Trophoblast cell (in vitro differentiated cells and primary cell): ENCODE measurements around the gene UBE3A.

Source experiments
- DNase-seq, 2 donors: peaks; one replicate each; pipeline ENCODE4 v3.0.0-alpha.2; 2016
- H2AFZ ChIP-seq: 2 replicates; pipeline ENCODE4 v1.6.1; 2013; ENCODE audit warnings: low read length, moderate library complexity, mild to moderate bottlenecking; ENCODE audit not compliant: insufficient read depth, poor library complexity
- H2AK5ac ChIP-seq: 2 replicates; pipeline ENCODE4 v1.6.1; 2013; ENCODE audit warnings: mild to moderate bottlenecking, low read length
- H2BK120ac ChIP-seq: 2 replicates; pipeline ENCODE4 v1.6.1; 2013; ENCODE audit warnings: low read length, mild to moderate bottlenecking, moderate library complexity; ENCODE audit not compliant: insufficient read depth, poor library complexity
- H2BK12ac ChIP-seq: 2 replicates; pipeline ENCODE4 v1.6.1; 2013; ENCODE audit warnings: mild to moderate bottlenecking, low read length, moderate library complexity
- H2BK5ac ChIP-seq: 2 replicates; pipeline ENCODE4 v1.6.1; 2013; ENCODE audit warnings: low read length, low read depth, moderate library complexity, mild to moderate bottlenecking; ENCODE audit not compliant: poor library complexity
- H3K14ac ChIP-seq: 2 replicates; pipeline ENCODE4 v1.6.1; 2013; ENCODE audit warnings: mild to moderate bottlenecking, low read length
- H3K18ac ChIP-seq: 2 replicates; pipeline ENCODE4 v1.6.1; 2013; ENCODE audit warnings: mild to moderate bottlenecking, low read length
- H3K23ac ChIP-seq: 2 replicates; pipeline ENCODE4 v1.6.1; 2013; ENCODE audit warnings: low read length
- H3K27ac ChIP-seq: 2 replicates; pipeline ENCODE4 v1.5.1; 2013; ENCODE audit warnings: low read depth, mild to moderate bottlenecking, inconsistent platforms, low read length, moderate library complexity
- H3K27me3 ChIP-seq: 2 replicates; pipeline ENCODE4 v1.6.1; 2013; ENCODE audit warnings: inconsistent platforms, mild to moderate bottlenecking, low read length, moderate library complexity; ENCODE audit not compliant: insufficient read depth
- H3K36me3 ChIP-seq, 2 experiments: 1 replicate in 1 of 2; 2 replicates in 1 of 2; pipeline ENCODE4 v1.6.1; 2013; ENCODE audit warnings: low read length in 2 of 2, mild to moderate bottlenecking in 2 of 2, moderate library complexity in 1 of 2; ENCODE audit not compliant: insufficient read depth in 2 of 2, control insufficient read depth in 1 of 2
- H3K4ac ChIP-seq: 2 replicates; pipeline ENCODE4 v1.6.1; 2013; ENCODE audit warnings: low read depth, mild to moderate bottlenecking, low read length, moderate library complexity
- H3K4me1 ChIP-seq, 2 experiments: 1 replicate in 1 of 2; 2 replicates in 1 of 2; pipeline ENCODE4 v1.6.1; 2013; ENCODE audit warnings: low read length in 2 of 2, mild to moderate bottlenecking in 2 of 2, moderate library complexity in 1 of 2; ENCODE audit not compliant: insufficient read depth in 2 of 2, control insufficient read depth in 1 of 2
- H3K4me2 ChIP-seq: 2 replicates; pipeline ENCODE4 v1.6.1; 2013; ENCODE audit warnings: inconsistent platforms, mild to moderate bottlenecking, low read length, moderate library complexity
- H3K4me3 ChIP-seq: 2 replicates; pipeline ENCODE4 v1.5.1; 2013; ENCODE audit warnings: mild to moderate bottlenecking, low read depth, low read length, inconsistent platforms
- H3K79me1 ChIP-seq: one replicate; pipeline ENCODE4 v1.6.1; 2013; ENCODE audit warnings: low read length
- H3K79me2 ChIP-seq: 2 replicates; pipeline ENCODE4 v1.6.1; 2013; ENCODE audit warnings: low read length, mild to moderate bottlenecking; ENCODE audit not compliant: control insufficient read depth, insufficient read depth, poor library complexity
- H3K9ac ChIP-seq: 2 replicates; pipeline ENCODE4 v1.6.1; 2013; ENCODE audit warnings: mild to moderate bottlenecking, low read length
- H3K9me3 ChIP-seq: 2 replicates; pipeline ENCODE4 v1.6.1; 2013; ENCODE audit warnings: low read depth, mild to moderate bottlenecking, control low read depth, inconsistent platforms, low read length; ENCODE audit not compliant: insufficient read depth
- H4K12ac ChIP-seq: 2 replicates; pipeline ENCODE4 v1.6.1; 2013; ENCODE audit warnings: low read depth, mild to moderate bottlenecking, low read length, moderate library complexity
- H4K8ac ChIP-seq: 2 replicates; pipeline ENCODE4 v1.6.1; 2013; ENCODE audit warnings: low read depth, mild to moderate bottlenecking, low read length, moderate library complexity
- H4K91ac ChIP-seq: one replicate; pipeline ENCODE4 v1.6.1; 2013; ENCODE audit warnings: low read depth, mild to moderate bottlenecking, low read length, moderate library complexity
- WGBS: extraction: QIAGEN DNeasy Blood & Tissue Kit; methylation state at CpG from one replicate; pipeline ENCODE4 v1.1.7; 2013; ENCODE audit warnings: missing lambda C conversion rate; ENCODE audit not compliant: insufficient read length, insufficient coverage; ENCODE audit errors: extremely low coverage; 5-methylcytosine and 5-hydroxymethylcytosine counted together

Gene UBE3A

DNA sequence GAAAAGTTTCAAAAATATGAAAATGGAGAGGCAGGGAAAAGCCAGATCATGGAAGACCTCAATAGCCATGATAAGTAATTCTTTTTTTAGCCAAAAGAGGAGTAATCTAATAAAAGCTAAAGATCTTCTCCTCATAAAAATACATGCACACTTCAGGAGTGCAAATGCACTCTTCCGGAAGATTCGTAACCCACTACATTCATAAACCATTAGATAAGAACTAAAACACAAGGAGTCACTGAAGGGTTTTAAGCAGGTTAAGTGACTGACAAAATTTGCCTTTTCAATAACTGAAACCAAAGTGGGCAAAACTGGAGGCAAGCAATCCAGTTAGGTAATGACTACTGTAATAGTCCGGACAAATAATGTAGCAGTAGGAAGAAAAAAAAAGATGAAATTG lies 46.0 kb downstream of the UBE3A start:
- no peak overlapping the region for H3K4ac ChIP-seq
- H3K4me1 ChIP-seq, result no peaks in the 10 kb centered on the region
- H3K14ac ChIP-seq, result no peak overlapping the region
- no peak overlapping the region for H2AK5ac ChIP-seq
- no peak overlapping the region for H4K12ac ChIP-seq
- H3K9me3 ChIP-seq, result no peaks in the 10 kb centered on the region
- H2BK5ac ChIP-seq, result no peak overlapping the region
- no peak overlapping the region for H2AFZ ChIP-seq
- DNase-seq, result no peak
- WGBS, result no CpG with 5 or more reads among the region's 3 CpGs
- no peaks in the 10 kb centered on the region for H3K27me3 ChIP-seq
- H4K8ac ChIP-seq, result no peak overlapping the region
- no peak overlapping the region for H3K18ac ChIP-seq
- H2BK120ac ChIP-seq, result no peak overlapping the region
- H3K79me2 ChIP-seq, result peaks cover 1% of the 10 kb centered on the region
- no peak overlapping the region for H3K23ac ChIP-seq
- H2BK12ac ChIP-seq, result no peak overlapping the region
- no peak overlapping the region for H3K9ac ChIP-seq
- no peak overlapping the region for H4K91ac ChIP-seq
- H3K4me2 ChIP-seq, result no peak overlapping the region
- H3K79me1 ChIP-seq, result no peaks in the 10 kb centered on the region
- H3K36me3 ChIP-seq, result no peaks in the 10 kb centered on the region
- no peak overlapping the region for H3K27ac ChIP-seq
- no peak overlapping the region for H3K4me3 ChIP-seq

DNA sequence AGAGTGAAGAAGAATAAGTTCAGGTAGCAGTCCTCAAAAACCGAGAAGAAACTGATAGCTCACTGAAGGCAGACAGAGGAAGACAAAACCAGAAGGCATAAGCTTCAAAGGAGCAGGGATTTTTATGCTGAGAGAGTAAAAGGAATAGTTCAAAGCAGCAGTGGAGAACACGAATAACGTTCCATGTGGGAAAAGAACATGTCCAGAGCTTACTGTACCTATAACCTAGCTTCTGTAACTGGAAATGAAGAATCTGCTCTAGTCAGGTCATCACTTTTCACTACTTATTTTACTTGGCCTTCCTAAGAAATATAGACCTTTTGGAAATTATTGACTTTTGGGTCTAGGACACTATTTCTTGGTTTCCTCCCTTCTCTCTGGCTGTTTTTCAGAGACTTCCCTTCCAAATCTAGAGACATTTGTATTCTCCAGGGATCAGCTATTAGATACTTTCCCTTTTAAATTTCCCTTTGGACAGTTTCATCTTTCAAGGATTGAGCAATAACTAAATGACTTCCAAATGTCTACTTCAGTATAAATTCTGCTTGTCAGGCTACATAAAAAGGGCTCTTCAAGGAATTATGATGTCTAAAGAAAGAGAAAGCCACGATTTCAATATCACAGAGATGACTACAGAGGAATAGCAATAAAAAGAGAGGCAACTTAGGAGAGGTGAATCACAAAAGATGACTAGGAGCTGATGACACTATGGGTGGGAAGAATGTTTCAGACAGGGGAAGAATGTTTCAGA lies 46.7 kb downstream of the UBE3A start:
- H3K79me2 ChIP-seq, result peaks cover 1% of the 10 kb centered on the region
- H3K4me2 ChIP-seq, result no peak overlapping the region
- no peak overlapping the region for H3K23ac ChIP-seq
- no peak overlapping the region for H3K14ac ChIP-seq
- H2AK5ac ChIP-seq, result no peak overlapping the region
- H3K9ac ChIP-seq, result no peak overlapping the region
- H3K9me3 ChIP-seq, result no peaks in the 10 kb centered on the region
- no peak overlapping the region for H4K8ac ChIP-seq
- no CpG with 5 or more reads among the region's 4 CpGs for WGBS
- H3K4ac ChIP-seq, result no peak overlapping the region
- H2BK120ac ChIP-seq, result no peak overlapping the region
- no peak overlapping the region for H4K12ac ChIP-seq
- no peaks in the 10 kb centered on the region for H3K79me1 ChIP-seq
- H2BK5ac ChIP-seq, result no peak overlapping the region
- H3K27me3 ChIP-seq, result no peaks in the 10 kb centered on the region
- no peaks in the 10 kb centered on the region for H3K36me3 ChIP-seq
- no peak overlapping the region for H3K18ac ChIP-seq
- H2BK12ac ChIP-seq, result no peak overlapping the region
- no peak overlapping the region for H4K91ac ChIP-seq
- no peak overlapping the region for H2AFZ ChIP-seq
- DNase-seq, result peak in 1 of 2 donors; percentile 37
- no peak overlapping the region for H3K27ac ChIP-seq
- no peaks in the 10 kb centered on the region for H3K4me1 ChIP-seq
- H3K4me3 ChIP-seq, result no peak overlapping the region

DNA sequence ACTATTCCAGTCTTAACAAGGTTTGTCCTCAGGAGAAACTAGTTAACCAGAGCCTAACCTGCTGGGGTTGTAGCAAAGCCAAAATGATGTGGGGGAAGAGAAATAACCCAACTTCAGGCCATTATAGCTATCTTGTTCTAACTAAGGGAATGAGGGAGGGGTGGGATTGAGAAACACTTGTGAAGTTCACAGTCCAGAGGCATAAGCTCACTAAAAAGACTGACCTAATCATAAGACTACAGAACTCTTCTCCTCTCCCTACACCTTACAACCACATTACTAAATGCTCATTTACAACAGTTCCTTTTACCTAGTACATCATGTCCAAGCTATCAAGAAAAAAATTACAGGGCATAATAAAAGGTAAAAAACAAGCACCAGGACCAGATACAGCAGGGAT lies 52.8 kb downstream of the UBE3A start:
- no peaks in the 10 kb centered on the region for H3K79me1 ChIP-seq
- H3K4me3 ChIP-seq, result no peak overlapping the region
- H4K8ac ChIP-seq, result no peak overlapping the region
- no peak overlapping the region for H3K4me2 ChIP-seq
- no peak overlapping the region for H3K9ac ChIP-seq
- no peak overlapping the region for H3K23ac ChIP-seq
- no peak for DNase-seq
- H2BK12ac ChIP-seq, result no peak overlapping the region
- peaks cover 0 to 2% of the 10 kb centered on the region in 2 experiments for H3K36me3 ChIP-seq
- no peak overlapping the region for H3K4ac ChIP-seq
- no peaks in the 10 kb centered on the region for H3K9me3 ChIP-seq
- H3K18ac ChIP-seq, result no peak overlapping the region
- H2AFZ ChIP-seq, result no peak overlapping the region
- H3K14ac ChIP-seq, result no peak overlapping the region
- no peak overlapping the region for H2BK120ac ChIP-seq
- no peaks in the 10 kb centered on the region for H3K4me1 ChIP-seq
- no peak overlapping the region for H2AK5ac ChIP-seq
- no peak overlapping the region for H4K91ac ChIP-seq
- H4K12ac ChIP-seq, result no peak overlapping the region
- H3K79me2 ChIP-seq, result peaks cover 1% of the 10 kb centered on the region
- H3K27me3 ChIP-seq, result no peaks in the 10 kb centered on the region
- H3K27ac ChIP-seq, result no peak overlapping the region
- H2BK5ac ChIP-seq, result no peak overlapping the region

DNA sequence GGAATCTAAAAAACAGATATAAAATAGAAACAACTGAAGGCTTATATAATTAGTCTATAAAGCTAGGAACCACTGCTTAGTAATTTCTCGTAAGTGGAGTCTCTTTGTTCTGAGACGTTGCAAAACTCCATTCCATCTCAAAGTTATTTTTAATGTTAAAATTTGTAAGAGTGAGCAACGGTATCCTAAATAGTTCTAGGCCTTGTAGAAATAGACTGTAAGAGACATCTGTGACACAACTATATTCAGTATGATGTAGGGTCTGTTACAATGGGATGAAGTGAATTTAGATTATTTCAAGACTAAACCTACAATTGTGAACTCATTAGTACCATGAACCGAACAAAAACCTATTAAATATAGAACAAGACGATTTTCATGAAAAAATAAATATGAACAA lies 57.2 kb downstream of the UBE3A start:
- Histone ChIP-seq H3K4me2 (no peak overlapping the region), H3K4ac (no peak overlapping the region), H4K91ac (no peak overlapping the region), H2AFZ (no peak overlapping the region), H3K9ac (no peak overlapping the region), H3K14ac (no peak overlapping the region), H2BK12ac (no peak overlapping the region), H2BK5ac (no peak overlapping the region), H2AK5ac (no peak overlapping the region), H4K8ac (no peak overlapping the region), H3K79me2 (no peaks in the 10 kb centered on the region), H3K36me3 (peaks cover 0 to 2% of the 10 kb centered on the region in 2 experiments), H3K4me1 (no peaks in the 10 kb centered on the region), H3K27ac (no peak overlapping the region), H3K9me3 (no peaks in the 10 kb centered on the region), H2BK120ac (no peak overlapping the region), H3K27me3 (no peaks in the 10 kb centered on the region), H4K12ac (no peak overlapping the region), H3K79me1 (no peaks in the 10 kb centered on the region), H3K4me3 (no peak overlapping the region), H3K23ac (no peak overlapping the region), H3K18ac (no peak overlapping the region)
- WGBS, result no CpG with 5 or more reads among the region's 5 CpGs
- DNase-seq, result no peak
